ENCODE measurements around the gene PTGES2.
"Not testable (repeated sequence)": the region's sequence is repeated elsewhere in the genome, so short reads cannot be mapped to it uniquely, and the experiment has no call there.

The PTGES2 gene

GRCh38 chr9:128088253-128088945 lies 39.1 kb downstream of the PTGES2 start:
- no peak for DNase-seq (ENCODE audit: low read depth)

GRCh38 chr9:128087262-128087661 lies 40.3 kb downstream of the PTGES2 start:
- no peak for DNase-seq (ENCODE audit: low read depth)

- DNase-seq (ENCODE audit: low read depth): no peak
Observed at GRCh38 chr9:128085943-128086342, 41.6 kb downstream of the PTGES2 start.

- DNase-seq (ENCODE audit: low read depth): no peak
Observed at GRCh38 chr9:128084746-128085145, 42.8 kb downstream of the PTGES2 start.

- no peak for DNase-seq (ENCODE audit: low read depth)
Observed at GRCh38 chr9:128082151-128082550, 45.4 kb downstream of the PTGES2 start.

- DNase-seq (ENCODE audit: low read depth): peak; percentile 95
Observed at GRCh38 chr9:128081056-128081455, 46.5 kb downstream of the PTGES2 start.

- DNase-seq (ENCODE audit: low read depth): no peak
Observed at GRCh38 chr9:128080206-128080605, 47.3 kb downstream of the PTGES2 start.

GRCh38 chr9:128078504-128079434 lies 48.8 kb downstream of the PTGES2 start:
- DNase-seq (ENCODE audit: low read depth): peak; percentile 66

- no peak for DNase-seq (ENCODE audit: low read depth)
Observed at GRCh38 chr9:128077847-128078503, 49.6 kb downstream of the PTGES2 start.

GRCh38 chr9:128073253-128073886 lies 54.2 kb downstream of the PTGES2 start:
- DNase-seq (ENCODE audit: low read depth): peak; percentile 25

GRCh38 chr9:128072144-128073021 lies 55.1 kb downstream of the PTGES2 start:
- DNase-seq (ENCODE audit: low read depth): peak; percentile 95

GRCh38 chr9:128071475-128071874 lies 56.1 kb downstream of the PTGES2 start:
- DNase-seq (ENCODE audit: low read depth): not testable (repeated sequence)

GRCh38 chr9:128070874-128071273 lies 56.7 kb downstream of the PTGES2 start:
- DNase-seq (ENCODE audit: low read depth): peak; percentile 21

Data from EH (cell line).